ENCODE results near the gene NUP54.

The NUP54 gene, protein sequence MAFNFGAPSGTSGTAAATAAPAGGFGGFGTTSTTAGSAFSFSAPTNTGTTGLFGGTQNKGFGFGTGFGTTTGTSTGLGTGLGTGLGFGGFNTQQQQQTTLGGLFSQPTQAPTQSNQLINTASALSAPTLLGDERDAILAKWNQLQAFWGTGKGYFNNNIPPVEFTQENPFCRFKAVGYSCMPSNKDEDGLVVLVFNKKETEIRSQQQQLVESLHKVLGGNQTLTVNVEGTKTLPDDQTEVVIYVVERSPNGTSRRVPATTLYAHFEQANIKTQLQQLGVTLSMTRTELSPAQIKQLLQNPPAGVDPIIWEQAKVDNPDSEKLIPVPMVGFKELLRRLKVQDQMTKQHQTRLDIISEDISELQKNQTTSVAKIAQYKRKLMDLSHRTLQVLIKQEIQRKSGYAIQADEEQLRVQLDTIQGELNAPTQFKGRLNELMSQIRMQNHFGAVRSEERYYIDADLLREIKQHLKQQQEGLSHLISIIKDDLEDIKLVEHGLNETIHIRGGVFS

GRCh38 chr4:76148142-76148865 lies at the start of gene NUP54:
Gene NUP54 (minus strand): TSS chr4:76148397. CDS start chr4:76148374, 23 bp downstream.
- DNase-seq = peak; percentile 91 to 93

DNA sequence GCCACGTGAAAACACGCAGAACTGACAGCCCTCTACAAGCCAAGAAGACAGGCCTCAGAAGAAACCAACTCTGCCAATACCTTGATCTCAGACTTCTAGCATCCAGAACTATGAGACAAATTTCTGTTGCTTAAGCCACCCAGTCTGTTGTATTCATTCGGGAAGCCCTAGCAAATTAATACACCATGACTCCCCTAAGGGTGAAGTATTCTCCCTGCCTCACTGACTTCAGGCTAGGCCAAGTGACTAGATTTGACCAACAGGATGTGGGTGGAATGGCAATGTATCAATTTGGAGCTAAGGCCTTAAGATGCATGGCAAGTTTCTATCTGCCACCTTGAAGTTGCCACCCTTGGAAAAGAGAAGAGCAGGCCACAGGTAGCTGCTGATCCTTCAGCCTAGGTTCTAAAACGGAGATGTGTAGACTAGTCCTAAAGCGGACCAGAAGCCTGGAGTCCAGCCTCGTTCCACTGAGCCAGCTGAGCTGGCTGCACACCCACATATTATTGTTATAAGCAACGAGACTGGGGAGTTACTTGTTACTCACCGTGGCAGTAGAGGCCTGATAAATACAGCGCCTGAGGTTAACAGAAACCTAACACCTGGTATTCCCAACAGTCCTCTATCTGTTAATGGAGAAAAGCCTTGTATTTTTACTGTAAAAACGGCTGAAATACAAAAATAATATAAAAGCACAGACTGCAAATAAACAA lies 49.0 kb upstream of the NUP54 start:
- DNase-seq = no peak

- DNase-seq = no peak
Observed at GRCh38 chr4:76196376-76196775, 48.2 kb upstream of the NUP54 start.

- no peak for DNase-seq
Observed at GRCh38 chr4:76195326-76195725, 47.1 kb upstream of the NUP54 start.

- no peak for DNase-seq
Observed at GRCh38 chr4:76194325-76194724, 46.1 kb upstream of the NUP54 start.

- DNase-seq = no peak
Observed at GRCh38 chr4:76192236-76192635, 44.0 kb upstream of the NUP54 start.

DNA sequence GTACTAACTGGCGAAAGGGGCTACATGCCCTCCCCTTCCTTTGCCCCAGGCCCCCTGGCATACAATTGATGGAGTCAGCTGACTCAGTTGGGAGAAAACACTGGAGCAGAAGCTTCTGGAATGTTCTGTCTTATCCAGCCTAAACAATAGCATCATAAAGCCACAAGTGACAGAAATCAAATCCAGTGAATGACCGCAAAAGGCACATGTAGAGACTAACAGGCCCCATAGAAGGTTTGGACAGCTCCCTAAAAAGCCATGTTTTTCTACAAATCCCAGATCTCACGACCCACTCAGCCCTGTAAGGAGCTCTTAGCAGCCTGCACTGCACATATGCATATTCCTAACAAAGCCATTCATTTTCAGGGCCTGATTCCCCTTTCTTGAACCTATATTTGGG lies 40.4 kb upstream of the NUP54 start:
- no peak for DNase-seq

DNA sequence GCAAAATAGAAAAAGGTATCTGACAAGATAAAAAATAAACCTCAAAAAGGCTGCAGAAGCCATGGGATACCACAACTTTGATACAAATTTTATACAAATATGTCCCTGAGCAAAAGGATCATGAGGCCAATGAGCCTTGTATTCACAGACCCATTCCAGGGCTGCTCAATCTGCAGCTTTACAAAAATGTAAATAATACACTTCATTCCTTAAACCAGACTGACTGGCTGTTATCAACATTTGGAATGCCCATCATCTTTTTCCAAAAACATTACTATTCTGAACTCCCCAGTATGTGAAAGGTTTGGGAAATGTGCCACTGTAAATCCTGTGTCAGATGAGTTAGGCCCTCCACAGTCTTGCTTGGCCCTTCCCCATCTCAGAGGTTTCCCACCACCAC lies 40.0 kb upstream of the NUP54 start:
- no peak for DNase-seq

DNA sequence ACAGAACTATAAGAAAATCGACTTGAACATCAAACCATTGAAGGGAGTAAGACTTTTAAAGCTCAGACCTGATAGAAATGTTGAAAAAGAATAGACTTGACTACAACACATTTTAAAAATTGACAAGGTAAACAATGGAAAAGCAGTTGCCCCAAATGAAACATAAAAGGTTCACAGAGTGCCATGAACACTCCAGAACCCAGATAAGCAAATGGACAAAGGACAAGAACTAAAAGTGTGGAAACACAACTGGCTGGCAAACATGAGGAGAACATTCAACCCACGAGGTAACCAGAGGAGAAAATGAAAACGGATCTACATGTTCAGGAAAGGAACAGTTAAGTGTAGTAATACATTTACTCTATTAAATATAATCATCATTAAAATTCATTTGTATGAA lies 39.0 kb upstream of the NUP54 start:
- no peak for DNase-seq

DNA sequence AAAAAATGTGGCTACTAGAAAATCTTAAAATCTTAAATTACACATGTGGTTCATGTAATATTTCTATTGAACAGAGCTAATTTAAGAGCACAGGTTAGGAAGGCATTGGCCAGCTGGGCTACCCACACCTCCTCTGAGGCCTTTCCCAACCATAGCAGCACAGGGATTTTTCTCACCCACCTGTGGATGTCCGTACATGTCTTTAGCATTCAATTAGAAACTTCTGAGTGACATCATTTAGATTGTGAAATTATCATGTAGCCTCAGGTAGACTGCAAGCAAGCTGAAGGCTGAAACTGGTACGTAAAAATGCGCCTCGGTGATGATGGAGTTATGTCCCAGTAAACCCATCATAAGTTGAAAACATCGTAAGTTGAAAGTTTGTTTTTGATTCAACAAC lies 34.3 kb upstream of the NUP54 start:
- DNase-seq = no peak

- DNase-seq = peak; percentile 82 to 87
Observed at GRCh38 chr4:76179398-76180318, 31.5 kb upstream of the NUP54 start.

DNA sequence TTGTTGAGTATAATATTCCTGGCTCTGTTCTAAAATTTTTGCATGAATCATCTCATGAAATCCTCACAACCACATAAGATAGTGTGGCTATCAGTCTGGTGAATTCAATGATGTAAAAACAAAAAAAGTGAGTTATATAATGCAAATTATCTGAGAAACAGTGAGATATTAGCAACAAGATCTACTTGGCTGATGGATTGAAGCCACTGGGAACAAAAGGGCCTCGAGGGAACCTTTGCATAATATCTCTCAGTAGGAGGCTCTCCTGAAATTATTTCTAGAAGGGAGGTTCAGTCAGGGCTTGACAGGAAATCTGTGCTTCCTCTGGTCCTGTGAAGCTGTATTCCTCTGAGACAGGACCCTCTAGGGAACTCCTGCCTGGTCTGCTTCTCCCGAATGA lies 30.1 kb upstream of the NUP54 start:
- no peak for DNase-seq

GRCh38 chr4:76177709-76178108 lies 29.5 kb upstream of the NUP54 start:
- DNase-seq = no peak

- no peak for DNase-seq
Observed at GRCh38 chr4:76175336-76175735, 27.1 kb upstream of the NUP54 start.

DNA sequence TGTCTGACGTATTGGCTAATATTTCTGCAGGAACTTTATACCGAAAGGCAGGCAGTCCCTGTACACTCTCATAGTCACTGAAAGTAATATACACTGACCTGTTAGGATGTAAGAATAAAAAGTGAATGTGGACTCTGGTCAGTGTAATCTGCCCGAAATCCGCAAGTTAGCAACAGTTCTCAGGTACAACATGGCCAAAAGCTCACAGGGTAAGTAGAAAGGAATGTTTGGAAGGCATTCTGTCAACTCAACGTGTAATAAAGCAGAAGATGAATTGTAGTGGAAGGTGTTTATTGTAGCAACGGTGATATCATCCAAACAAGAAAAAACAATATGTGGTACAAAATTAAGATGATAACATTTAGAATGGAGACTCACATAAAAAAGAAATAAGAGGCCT lies 26.0 kb upstream of the NUP54 start:
- DNase-seq = no peak

GRCh38 chr4:76168688-76169087 lies 20.5 kb upstream of the NUP54 start:
- no peak for DNase-seq

GRCh38 chr4:76166480-76166879 lies 18.3 kb upstream of the NUP54 start:
- no peak for DNase-seq

DNA sequence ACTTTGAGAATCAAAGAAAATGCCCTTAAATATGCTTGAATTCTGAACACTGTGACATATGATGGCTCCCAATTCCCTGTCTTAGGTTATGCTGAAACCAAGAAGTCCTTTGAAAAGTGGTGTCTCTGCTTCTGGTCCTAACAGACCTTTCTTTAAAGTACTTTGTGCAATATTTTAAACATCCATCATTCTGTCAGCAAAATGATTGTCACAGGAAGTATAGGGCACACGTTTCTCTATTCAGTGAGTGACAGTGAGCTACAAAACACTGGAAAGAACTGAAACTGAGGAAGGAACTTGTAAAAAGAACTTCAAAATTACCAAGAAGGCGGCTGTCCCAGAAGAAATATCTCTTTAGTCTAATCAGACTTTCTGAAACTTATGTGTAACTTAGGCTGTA lies 12.2 kb upstream of the NUP54 start:
- no peak for DNase-seq

GRCh38 chr4:76156635-76157034 lies 8.4 kb upstream of the NUP54 start:
- no peak for DNase-seq

DNA sequence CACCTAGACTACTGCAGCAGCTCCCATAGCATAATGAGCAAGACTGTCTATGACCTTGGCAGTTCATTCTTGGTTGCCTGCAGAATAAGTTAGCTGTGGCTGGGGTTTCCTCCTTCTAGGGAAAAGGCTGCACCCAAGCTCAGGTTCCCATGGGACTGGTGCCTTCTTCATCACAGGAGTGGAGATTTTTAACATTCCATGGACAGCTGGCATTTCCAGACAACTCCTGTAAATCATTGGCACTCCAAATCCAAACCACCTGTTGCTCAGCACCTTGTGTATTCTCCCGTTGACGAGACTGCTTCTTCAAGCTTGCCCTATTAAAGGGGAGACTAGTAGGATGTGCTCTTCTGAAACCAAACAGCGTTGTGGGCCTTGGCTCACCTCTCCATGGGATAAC lies 7.8 kb upstream of the NUP54 start:
- no peak for DNase-seq

DNA sequence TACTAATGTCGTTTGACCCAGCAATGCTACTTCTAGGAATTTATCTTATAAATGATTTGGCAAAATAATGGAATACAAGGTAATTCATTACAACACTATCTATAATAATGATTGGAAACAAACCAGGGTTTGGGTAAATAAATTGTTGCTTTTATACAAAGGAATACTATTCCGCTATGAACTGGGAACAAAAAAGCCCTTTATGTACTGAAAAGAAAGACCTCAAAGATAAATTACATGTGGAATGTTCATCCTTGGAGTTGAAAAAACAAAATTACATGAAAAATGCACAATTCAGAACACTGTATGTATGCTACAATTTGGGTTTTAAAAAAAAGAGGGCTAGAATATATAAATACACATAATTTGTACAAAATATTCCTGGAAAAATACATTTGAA lies 5.2 kb upstream of the NUP54 start:
- DNase-seq = peak in 1 of 2 donors; percentile 60

DNA sequence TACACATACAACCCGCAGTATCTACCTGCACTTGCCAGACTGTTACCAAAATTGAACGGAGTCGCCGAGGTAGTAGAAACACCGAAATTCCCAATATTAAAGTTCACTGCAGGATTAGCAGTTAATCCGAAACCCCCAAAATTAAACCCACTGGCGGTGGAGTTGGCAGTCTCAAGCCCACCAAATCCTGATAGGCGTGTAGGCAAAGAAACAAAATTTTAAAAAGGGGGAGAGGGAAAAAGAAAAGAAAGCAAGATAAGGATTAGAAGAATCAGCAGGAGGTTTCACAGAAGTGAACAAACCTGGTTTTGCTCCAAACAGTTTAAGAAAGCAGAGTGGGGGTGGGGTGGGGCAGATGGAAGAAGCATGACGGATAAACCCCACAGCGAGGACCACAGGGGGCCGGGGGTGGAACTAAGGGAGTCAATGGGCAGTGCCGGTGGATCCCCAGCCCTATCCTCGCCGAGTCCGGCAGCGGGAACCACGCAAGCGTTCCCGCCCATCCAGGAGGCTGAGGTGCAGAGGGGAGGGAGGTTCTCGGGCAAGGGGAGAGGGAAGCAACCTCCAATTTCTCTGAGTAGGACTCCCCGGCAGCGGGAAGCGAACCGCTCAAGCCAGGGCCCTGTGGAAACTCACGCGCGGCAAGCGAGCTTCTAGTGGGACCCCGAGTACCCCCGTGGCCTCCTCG lies 599 bp downstream of the NUP54 start:
- no peak for DNase-seq
